ENCODE data around the gene VPS52.

DNA sequence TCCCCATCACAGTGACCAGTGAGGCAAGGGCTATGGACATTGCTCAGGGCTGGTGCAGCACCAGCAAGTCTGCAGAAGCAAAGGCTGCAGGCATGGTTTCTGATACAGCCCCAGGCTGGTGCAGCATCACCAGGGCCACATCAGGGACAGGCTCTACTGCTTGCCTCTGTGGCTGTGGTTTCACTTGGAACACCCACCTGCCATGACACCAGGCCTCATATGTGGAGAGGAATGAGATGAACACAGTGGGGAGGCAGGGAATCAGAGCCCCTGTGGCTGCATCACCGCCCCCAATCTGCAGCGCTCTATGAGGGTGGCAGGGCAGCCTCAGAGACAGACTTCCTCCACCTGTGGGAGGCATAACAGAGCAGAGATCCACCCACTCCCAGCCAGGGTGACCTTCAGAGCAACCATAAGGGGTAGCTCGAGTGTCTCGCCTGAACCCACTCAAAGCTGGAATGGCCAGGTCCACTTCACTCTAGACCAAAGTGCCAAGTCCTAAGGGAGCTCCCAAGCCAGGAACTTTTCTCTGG, 55.5 kb downstream of the VPS52 start:
- TF ChIP-seq, protein P1, sequence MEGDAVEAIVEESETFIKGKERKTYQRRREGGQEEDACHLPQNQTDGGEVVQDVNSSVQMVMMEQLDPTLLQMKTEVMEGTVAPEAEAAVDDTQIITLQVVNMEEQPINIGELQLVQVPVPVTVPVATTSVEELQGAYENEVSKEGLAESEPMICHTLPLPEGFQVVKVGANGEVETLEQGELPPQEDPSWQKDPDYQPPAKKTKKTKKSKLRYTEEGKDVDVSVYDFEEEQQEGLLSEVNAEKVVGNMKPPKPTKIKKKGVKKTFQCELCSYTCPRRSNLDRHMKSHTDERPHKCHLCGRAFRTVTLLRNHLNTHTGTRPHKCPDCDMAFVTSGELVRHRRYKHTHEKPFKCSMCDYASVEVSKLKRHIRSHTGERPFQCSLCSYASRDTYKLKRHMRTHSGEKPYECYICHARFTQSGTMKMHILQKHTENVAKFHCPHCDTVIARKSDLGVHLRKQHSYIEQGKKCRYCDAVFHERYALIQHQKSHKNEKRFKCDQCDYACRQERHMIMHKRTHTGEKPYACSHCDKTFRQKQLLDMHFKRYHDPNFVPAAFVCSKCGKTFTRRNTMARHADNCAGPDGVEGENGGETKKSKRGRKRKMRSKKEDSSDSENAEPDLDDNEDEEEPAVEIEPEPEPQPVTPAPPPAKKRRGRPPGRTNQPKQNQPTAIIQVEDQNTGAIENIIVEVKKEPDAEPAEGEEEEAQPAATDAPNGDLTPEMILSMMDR (IDR thresholded peaks at IDR 0.05; ENCODE audit: insufficient read depth, low read depth, low read length), result no peak
- TF ChIP-seq EZH2 (IDR thresholded peaks at IDR 0.05; ENCODE audit: insufficient read depth, low read length), result no peak

Measured in astrocyte (in vitro differentiated cells and primary cell).